Fibroblast of pulmonary artery (primary cell): ENCODE measurements around the gene ISX.

Experiments
- DNase-seq: peaks from one replicate; pipeline ENCODE4 v3.0.0-alpha.2; 2010; ENCODE audit warnings: low read depth
- H3K4me3 ChIP-seq: replicated peaks from 2 replicates; pipeline ENCODE4 v1.5.1; 2011; ENCODE audit warnings: low read depth, mild to moderate bottlenecking, control low read depth, low read length, moderate library complexity
- CTCF ChIP-seq: IDR thresholded peaks from 2 replicates; pipeline ENCODE4 v1.5.1; 2011; ENCODE audit warnings: mild to moderate bottlenecking, control low read depth, low read length, inconsistent platforms; ENCODE audit errors: missing control alignments

The ISX gene

DNA sequence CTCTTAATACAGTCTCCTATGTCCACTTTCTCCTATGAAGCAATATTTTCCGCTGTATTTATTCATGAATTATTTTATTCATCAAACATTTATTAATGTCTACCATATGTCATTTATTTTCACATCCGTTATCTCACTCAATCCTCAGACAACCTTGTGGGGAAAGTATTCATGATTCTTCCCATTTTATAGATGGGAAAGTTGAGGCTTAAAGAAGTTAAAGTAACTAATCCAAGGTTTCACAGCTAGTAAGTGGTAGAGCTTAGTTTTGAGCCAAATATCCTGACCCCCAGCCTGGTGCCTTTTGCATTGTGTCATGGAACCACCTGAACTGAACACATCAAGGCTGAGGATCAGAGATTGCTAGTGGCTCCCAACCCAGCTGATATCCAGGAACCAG is 66.6 kb downstream of the ISX start:
- no peak overlapping the region for H3K4me3 ChIP-seq
- no peak for DNase-seq
- no peak for TF ChIP-seq CTCF

DNA sequence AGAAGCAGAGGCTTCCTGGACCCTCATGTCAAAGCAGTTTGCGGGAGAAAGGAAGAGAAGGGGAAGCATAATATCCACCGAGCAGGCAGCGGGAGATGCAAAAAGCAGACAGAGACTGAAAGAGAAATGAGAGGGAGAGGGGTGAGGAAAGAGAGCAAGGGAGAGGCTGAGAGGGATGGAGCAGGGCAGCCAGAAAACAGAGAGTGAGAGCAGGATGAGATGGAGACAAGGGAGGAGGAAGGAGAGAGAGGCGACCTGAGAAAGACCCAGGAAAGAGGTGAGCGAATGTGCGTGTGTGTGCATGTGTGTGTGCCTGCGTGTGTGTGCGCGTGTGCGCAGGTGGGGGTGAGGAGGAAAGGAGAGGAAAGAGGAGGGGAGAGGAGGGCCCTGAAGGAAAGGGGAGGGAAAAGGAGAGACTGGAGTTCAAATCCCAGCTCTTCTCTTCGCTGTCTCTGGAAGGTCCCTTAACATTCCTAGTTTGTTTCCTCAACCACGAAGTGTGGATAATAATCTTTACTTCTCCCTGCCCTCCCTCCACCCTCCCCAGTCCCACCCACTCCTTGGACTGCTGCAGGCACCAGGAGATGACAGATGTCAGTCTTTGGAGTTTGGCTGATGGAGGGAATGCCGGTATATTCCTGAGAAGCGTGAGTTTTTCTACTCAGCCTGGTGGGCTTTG is 67.9 kb downstream of the ISX start:
- no peak for TF ChIP-seq CTCF
- no peak overlapping the region for H3K4me3 ChIP-seq
- no peak for DNase-seq

- DNase-seq, result no peak
These were observed 68.7 kb downstream of the ISX start for GRCh38 chr22:35134637-35135036.

DNA sequence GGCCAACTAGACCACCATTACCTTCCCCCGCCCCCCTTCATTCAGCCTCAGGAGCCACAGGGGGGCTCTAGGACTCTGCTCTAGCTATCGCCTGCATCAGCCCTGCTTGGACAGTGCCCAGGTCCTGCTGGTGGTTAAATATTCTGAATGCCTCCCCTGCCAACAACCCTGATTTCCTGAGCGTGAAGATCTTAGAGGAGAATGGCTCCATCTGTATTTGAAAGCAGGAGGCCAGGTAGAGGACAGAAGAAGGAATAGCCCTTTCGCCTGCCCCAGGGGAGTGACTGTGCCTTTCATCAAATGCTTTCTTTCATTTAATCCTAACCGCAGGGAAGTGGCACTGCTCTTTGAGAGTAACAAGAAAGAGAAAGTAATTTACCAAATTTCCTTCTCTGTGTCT is 69.2 kb downstream of the ISX start:
- no peak overlapping the region for H3K4me3 ChIP-seq
- no peak for DNase-seq
- no peak for TF ChIP-seq CTCF

More at GRCh38 chr22:35134637-35135036, 68.7 kb downstream of the ISX start:
- no peak overlapping the region for H3K4me3 ChIP-seq
- no peak for TF ChIP-seq CTCF
